Measurements from ENCODE around the gene LSAMP.

DNA sequence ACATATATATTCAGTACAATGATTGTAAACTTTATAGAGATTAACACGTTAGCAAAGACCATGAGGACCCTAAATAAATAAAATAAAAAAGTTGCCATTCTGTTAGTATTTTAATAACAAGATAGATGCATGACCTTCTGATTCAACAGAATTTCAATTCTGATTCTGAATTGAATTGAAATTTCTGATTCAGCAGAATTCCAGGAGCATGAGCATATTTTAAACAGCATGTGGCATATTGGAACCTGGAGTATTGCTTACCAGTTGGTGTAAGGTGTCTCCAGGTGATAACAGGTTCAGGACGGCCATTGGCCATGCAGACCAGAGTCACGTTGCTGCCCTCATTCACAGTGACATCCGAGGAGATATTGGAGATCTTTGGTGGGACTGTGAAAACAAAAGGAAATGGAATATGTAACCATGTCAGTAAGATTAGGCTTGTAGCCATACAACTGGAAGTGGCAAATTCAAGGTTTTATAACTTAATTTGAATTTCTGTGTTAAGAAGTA is 426.0 kb downstream of the LSAMP start:
- TF ChIP-seq, protein P1, sequence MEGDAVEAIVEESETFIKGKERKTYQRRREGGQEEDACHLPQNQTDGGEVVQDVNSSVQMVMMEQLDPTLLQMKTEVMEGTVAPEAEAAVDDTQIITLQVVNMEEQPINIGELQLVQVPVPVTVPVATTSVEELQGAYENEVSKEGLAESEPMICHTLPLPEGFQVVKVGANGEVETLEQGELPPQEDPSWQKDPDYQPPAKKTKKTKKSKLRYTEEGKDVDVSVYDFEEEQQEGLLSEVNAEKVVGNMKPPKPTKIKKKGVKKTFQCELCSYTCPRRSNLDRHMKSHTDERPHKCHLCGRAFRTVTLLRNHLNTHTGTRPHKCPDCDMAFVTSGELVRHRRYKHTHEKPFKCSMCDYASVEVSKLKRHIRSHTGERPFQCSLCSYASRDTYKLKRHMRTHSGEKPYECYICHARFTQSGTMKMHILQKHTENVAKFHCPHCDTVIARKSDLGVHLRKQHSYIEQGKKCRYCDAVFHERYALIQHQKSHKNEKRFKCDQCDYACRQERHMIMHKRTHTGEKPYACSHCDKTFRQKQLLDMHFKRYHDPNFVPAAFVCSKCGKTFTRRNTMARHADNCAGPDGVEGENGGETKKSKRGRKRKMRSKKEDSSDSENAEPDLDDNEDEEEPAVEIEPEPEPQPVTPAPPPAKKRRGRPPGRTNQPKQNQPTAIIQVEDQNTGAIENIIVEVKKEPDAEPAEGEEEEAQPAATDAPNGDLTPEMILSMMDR (IDR thresholded peaks at IDR 0.05): no peak
- TF ChIP-seq POLR2A (IDR thresholded peaks at IDR 0.05) (no peak), EP300 (IDR thresholded peaks at IDR 0.05) (no peak)
